Measurements from ENCODE around the gene TMEM242.

DNA sequence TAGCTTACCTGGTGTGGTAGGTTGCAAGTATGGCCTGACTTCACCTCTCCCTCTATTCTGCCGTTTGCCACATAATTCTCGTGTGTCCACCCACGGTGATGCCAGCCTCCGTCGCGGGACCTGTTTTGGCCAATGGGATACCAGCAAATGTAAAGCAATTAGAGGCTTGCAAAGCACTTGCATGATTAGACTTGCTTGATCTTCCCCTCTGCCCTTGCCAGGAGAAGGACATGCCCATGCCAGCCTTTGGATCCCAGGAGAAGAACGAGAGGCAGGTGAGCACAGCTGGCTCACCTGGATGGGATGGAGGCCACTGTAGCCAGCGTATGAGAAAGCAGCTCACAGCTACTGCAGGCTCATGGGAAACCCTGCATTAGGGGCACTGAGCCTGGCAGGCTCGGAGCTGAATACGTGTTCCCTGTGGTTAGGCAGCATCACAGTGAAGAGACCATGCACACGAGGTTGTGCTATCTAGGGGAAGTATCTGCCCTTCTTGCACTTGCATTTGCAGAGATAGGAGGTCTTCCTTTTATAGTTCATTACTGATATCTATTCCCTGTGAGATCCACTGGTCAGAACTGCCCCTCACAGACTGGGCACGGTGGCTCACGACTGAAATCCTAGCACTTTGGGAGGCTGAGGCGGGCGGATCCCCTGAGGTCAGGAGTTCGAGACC is 62.4 kb downstream of the TMEM242 start:
- TF ChIP-seq, protein P1, sequence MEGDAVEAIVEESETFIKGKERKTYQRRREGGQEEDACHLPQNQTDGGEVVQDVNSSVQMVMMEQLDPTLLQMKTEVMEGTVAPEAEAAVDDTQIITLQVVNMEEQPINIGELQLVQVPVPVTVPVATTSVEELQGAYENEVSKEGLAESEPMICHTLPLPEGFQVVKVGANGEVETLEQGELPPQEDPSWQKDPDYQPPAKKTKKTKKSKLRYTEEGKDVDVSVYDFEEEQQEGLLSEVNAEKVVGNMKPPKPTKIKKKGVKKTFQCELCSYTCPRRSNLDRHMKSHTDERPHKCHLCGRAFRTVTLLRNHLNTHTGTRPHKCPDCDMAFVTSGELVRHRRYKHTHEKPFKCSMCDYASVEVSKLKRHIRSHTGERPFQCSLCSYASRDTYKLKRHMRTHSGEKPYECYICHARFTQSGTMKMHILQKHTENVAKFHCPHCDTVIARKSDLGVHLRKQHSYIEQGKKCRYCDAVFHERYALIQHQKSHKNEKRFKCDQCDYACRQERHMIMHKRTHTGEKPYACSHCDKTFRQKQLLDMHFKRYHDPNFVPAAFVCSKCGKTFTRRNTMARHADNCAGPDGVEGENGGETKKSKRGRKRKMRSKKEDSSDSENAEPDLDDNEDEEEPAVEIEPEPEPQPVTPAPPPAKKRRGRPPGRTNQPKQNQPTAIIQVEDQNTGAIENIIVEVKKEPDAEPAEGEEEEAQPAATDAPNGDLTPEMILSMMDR (IDR thresholded peaks at IDR 0.05) = no peak
- TF ChIP-seq POLR2A (IDR thresholded peaks at IDR 0.05) = no peak

Data from right lobe of liver (tissue), 4 donors.